ENCODE measurements around the gene DMXL1.

DNA sequence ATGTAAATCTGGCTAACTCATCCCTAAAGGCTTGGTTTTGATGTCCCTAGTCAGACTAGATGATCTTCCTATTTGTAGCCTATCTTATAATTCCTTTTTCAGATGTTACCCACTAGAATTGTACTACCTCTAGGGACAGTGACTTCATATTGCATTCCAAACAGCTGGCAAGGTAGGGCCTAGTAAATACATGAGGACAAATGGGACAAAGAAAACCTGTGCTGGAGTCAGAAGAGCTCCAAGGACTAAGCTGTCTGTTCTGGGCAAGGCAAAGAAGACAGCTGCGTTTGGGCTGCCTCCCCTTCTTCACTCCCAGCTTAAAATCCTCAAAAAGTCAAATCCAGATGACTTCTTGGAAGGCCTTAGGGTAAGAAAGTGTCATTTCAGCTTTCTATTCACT lies 10.0 kb downstream of the DMXL1 start:
- TF ChIP-seq, protein P1, sequence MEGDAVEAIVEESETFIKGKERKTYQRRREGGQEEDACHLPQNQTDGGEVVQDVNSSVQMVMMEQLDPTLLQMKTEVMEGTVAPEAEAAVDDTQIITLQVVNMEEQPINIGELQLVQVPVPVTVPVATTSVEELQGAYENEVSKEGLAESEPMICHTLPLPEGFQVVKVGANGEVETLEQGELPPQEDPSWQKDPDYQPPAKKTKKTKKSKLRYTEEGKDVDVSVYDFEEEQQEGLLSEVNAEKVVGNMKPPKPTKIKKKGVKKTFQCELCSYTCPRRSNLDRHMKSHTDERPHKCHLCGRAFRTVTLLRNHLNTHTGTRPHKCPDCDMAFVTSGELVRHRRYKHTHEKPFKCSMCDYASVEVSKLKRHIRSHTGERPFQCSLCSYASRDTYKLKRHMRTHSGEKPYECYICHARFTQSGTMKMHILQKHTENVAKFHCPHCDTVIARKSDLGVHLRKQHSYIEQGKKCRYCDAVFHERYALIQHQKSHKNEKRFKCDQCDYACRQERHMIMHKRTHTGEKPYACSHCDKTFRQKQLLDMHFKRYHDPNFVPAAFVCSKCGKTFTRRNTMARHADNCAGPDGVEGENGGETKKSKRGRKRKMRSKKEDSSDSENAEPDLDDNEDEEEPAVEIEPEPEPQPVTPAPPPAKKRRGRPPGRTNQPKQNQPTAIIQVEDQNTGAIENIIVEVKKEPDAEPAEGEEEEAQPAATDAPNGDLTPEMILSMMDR (conservative IDR thresholded peaks at IDR 0.05; ENCODE audit: low read depth in 2 of 2): no peak
- TF ChIP-seq POLR2AphosphoS5 (IDR thresholded peaks at IDR 0.05; ENCODE audit: low read depth): no peak
- no peak for TF ChIP-seq EZH2 (IDR thresholded peaks at IDR 0.05; ENCODE audit: low read depth, unreplicated experiment)
- no peak for TF ChIP-seq ZNF331 (CRISPR knock-in tag; IDR thresholded peaks at IDR 0.05; ENCODE audit: low read depth)
- TF ChIP-seq, protein P2, sequence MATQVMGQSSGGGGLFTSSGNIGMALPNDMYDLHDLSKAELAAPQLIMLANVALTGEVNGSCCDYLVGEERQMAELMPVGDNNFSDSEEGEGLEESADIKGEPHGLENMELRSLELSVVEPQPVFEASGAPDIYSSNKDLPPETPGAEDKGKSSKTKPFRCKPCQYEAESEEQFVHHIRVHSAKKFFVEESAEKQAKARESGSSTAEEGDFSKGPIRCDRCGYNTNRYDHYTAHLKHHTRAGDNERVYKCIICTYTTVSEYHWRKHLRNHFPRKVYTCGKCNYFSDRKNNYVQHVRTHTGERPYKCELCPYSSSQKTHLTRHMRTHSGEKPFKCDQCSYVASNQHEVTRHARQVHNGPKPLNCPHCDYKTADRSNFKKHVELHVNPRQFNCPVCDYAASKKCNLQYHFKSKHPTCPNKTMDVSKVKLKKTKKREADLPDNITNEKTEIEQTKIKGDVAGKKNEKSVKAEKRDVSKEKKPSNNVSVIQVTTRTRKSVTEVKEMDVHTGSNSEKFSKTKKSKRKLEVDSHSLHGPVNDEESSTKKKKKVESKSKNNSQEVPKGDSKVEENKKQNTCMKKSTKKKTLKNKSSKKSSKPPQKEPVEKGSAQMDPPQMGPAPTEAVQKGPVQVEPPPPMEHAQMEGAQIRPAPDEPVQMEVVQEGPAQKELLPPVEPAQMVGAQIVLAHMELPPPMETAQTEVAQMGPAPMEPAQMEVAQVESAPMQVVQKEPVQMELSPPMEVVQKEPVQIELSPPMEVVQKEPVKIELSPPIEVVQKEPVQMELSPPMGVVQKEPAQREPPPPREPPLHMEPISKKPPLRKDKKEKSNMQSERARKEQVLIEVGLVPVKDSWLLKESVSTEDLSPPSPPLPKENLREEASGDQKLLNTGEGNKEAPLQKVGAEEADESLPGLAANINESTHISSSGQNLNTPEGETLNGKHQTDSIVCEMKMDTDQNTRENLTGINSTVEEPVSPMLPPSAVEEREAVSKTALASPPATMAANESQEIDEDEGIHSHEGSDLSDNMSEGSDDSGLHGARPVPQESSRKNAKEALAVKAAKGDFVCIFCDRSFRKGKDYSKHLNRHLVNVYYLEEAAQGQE (IDR thresholded peaks at IDR 0.05; ENCODE audit: unreplicated experiment): no peak
- TF ChIP-seq, protein P3, sequence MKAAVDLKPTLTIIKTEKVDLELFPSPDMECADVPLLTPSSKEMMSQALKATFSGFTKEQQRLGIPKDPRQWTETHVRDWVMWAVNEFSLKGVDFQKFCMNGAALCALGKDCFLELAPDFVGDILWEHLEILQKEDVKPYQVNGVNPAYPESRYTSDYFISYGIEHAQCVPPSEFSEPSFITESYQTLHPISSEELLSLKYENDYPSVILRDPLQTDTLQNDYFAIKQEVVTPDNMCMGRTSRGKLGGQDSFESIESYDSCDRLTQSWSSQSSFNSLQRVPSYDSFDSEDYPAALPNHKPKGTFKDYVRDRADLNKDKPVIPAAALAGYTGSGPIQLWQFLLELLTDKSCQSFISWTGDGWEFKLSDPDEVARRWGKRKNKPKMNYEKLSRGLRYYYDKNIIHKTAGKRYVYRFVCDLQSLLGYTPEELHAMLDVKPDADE (IDR thresholded peaks at IDR 0.05): no peak
- no peak for TF ChIP-seq EZH2phosphoT487 (IDR thresholded peaks at IDR 0.05; ENCODE audit: unreplicated experiment)
- no peak for TF ChIP-seq JUNB (IDR thresholded peaks at IDR 0.05; ENCODE audit: unreplicated experiment)
- TF ChIP-seq CREB1 (CRISPR knock-in tag; IDR thresholded peaks at IDR 0.05; ENCODE audit: low read depth): no peak
- no peak for TF ChIP-seq ZNF114 (CRISPR knock-in tag; IDR thresholded peaks at IDR 0.05)
- no peak for TF ChIP-seq NANOG (IDR thresholded peaks at IDR 0.05; ENCODE audit: borderline replicate concordance)
- TF ChIP-seq, protein P4, sequence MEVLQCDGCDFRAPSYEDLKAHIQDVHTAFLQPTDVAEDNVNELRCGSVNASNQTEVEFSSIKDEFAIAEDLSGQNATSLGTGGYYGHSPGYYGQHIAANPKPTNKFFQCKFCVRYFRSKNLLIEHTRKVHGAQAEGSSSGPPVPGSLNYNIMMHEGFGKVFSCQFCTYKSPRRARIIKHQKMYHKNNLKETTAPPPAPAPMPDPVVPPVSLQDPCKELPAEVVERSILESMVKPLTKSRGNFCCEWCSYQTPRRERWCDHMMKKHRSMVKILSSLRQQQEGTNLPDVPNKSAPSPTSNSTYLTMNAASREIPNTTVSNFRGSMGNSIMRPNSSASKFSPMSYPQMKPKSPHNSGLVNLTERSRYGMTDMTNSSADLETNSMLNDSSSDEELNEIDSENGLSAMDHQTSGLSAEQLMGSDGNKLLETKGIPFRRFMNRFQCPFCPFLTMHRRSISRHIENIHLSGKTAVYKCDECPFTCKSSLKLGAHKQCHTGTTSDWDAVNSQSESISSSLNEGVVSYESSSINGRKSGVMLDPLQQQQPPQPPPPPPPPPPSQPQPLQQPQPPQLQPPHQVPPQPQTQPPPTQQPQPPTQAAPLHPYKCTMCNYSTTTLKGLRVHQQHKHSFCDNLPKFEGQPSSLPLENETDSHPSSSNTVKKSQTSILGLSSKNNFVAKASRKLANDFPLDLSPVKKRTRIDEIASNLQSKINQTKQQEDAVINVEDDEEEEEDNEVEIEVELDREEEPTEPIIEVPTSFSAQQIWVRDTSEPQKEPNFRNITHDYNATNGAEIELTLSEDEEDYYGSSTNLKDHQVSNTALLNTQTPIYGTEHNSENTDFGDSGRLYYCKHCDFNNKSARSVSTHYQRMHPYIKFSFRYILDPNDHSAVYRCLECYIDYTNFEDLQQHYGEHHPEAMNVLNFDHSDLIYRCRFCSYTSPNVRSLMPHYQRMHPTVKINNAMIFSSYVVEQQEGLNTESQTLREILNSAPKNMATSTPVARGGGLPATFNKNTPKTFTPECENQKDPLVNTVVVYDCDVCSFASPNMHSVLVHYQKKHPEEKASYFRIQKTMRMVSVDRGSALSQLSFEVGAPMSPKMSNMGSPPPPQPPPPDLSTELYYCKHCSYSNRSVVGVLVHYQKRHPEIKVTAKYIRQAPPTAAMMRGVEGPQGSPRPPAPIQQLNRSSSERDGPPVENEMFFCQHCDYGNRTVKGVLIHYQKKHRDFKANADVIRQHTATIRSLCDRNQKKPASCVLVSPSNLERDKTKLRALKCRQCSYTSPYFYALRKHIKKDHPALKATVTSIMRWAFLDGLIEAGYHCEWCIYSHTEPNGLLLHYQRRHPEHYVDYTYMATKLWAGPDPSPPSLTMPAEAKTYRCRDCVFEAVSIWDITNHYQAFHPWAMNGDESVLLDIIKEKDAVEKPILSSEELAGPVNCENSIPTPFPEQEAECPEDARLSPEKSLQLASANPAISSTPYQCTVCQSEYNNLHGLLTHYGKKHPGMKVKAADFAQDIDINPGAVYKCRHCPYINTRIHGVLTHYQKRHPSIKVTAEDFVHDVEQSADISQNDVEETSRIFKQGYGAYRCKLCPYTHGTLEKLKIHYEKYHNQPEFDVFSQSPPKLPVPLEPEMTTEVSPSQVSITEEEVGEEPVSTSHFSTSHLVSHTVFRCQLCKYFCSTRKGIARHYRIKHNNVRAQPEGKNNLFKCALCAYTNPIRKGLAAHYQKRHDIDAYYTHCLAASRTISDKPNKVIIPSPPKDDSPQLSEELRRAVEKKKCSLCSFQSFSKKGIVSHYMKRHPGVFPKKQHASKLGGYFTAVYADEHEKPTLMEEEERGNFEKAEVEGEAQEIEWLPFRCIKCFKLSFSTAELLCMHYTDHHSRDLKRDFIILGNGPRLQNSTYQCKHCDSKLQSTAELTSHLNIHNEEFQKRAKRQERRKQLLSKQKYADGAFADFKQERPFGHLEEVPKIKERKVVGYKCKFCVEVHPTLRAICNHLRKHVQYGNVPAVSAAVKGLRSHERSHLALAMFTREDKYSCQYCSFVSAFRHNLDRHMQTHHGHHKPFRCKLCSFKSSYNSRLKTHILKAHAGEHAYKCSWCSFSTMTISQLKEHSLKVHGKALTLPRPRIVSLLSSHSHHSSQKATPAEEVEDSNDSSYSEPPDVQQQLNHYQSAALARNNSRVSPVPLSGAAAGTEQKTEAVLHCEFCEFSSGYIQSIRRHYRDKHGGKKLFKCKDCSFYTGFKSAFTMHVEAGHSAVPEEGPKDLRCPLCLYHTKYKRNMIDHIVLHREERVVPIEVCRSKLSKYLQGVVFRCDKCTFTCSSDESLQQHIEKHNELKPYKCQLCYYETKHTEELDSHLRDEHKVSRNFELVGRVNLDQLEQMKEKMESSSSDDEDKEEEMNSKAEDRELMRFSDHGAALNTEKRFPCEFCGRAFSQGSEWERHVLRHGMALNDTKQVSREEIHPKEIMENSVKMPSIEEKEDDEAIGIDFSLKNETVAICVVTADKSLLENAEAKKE (CRISPR knock-in tag; IDR thresholded peaks at IDR 0.05): no peak
- TF ChIP-seq STAT1 (IDR thresholded peaks at IDR 0.05; ENCODE audit: unreplicated experiment): no peak
